ENCODE results near the gene METTL24.

METTL24 gene, protein sequence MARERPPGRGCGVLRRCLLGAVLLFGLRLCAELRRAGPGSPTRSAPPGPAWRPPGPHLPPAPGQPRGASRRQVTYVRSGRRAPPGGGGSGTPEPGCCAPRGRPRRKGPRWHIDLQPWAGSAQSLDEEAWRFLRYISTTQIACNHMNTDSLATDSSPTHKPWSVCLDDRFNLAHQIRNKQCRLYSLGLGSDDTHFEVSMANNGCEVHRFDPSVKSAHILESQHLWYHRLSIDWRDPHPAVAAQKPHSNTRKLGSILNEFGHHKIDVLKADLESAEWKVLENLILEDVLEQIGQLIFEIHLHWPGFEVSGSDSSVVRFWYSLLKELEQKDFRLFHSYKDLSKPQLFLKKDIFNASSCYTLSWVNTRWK

DNA sequence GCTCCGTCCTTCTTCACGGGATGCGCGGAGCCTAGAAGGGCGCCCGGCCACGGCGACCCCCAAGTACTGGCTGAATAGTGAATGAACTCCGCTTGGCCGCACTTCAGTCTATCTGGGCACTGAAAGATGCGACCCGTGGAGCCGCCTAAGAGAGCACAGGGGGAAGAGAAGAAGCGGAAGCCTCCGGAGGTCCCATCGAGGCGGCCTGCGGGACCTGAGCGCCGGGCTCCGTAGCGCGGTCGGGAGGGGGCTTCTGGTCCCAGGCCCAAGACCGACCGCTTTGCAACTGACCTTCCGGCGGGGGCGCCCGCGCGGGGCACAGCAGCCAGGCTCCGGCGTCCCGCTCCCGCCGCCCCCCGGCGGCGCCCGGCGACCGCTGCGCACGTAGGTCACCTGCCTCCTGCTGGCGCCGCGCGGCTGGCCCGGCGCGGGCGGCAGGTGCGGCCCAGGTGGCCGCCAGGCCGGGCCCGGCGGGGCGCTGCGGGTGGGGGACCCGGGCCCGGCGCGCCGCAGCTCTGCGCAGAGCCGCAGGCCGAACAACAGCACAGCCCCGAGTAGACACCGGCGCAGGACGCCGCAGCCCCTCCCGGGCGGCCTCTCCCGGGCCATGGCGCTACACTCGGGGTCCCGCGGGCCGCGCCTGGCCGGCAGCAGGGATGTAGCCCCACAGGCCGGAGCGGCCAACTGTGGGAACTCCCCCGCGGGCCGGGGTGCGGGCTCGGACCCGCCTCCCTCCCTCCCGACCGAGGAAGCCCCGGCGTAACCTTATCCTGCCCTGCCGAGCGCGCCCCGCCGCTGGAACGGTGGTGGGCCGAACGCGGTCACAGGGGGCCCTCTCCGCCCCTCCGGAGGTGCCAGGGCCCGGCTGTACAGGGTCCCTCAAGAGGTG lies at the start of gene METTL24:
TSS of gene METTL24 (minus strand) at position 686 of the 889 bp plus-strand sequence. CDS start at position 609, 77 bp downstream.
- DNase-seq = peak in 1 of 2 donors; percentile 3

DNA sequence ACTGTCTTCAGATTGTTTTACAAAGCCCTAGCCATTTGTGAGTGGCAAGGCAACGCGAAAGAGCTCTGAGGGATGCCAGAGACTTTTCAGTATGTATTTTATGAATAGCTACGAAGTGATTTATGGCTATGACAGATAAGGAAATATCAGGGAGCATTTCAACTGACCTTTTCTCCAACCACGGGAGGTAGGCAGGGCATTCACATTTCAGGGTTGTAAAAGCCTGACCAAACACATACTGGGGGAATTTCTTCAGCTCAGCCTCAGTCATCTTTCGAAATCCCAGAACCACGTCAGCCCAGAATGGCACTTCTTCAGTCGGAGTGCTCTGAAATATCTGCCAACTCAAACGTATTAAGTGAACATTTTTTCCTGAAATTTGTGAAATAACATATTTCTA lies 46.5 kb upstream of the METTL24 start:
- DNase-seq = no peak

DNA sequence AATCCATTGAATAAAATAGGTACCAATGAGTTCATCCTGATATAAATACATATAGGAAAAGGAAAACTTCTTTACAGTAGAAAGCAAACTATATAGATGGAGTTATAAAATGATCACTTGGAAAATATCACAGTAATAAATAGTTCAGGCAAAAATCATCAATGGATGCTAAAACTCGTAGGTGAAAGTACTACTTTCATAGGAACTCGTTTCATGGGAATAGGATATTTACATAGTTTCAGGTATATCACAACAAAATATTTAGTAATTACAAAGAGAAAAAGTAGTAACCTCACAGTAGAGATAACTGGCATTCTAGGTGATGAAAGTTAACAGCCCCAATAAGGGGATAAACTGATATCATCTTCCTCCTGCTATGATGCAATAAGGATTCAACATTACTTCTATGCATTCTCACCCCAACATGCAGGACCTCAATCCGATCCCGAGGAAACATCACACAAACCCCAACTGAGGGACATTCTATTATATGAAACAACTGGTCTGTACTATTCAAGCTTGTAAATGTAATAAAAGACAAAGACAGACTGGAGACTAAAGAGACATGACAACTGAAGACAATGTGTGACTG lies 43.5 kb upstream of the METTL24 start:
- DNase-seq = no peak

DNA sequence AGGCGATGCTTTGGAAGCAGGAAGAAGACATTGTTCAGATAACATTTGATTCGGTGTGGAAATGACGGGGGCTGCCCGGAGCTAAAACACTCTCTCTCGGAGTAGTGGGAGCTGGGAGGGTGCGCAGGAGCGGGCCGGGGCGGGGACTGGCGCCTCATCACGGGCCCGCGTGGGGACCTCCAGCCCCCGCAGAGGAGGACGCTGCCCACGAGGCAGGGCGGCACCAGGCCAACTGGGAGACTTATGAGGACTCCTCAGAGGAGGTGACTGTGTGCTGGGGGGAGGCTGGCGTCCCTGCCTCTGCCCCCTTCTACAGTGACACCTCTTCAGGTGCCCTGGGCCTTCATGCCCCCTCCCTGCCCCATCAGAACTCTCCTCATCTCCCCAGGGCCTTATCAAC lies 42.1 kb upstream of the METTL24 start:
- no peak for DNase-seq

DNA sequence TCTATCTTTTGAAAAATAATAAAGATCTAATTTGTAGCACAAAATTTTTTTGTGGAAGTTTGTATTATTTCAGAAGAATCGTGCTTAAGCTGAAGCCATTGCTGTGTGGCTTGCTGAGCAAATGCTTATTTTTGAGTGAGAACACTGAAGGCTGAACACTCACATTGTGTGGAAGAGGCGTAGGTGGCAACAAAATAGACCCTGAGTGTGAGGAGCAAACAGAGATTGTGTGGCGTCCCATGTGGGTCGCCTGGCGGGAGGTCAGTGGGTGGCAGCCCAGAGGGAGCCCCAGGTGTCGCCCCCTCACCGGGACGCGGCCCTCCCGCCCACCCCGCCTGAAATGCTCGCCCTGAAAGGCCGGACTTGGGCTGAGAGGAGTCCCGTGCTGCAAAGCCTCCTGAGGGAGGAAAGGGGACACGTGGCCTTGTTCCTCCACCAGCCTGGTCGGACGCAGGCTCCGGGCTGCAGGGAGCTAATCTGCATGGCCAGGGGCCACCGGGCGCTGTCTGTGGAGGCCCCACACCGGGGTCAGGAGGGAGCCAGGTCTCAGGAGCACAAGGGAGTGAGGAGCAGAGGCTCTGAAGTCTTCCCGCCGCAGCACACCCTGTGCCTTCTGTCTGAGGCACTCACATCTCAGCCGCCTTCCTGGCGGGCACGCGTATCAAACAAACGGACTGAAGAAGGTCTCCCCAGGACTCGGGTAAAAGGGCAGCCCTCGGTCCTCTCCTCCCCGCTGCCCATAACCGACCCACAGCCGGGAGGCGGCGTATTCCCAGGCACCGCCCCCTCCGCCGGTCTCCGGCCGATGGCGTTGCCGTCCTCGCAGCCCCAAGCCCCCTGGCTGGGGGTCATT lies 41.3 kb upstream of the METTL24 start:
- DNase-seq = no peak

DNA sequence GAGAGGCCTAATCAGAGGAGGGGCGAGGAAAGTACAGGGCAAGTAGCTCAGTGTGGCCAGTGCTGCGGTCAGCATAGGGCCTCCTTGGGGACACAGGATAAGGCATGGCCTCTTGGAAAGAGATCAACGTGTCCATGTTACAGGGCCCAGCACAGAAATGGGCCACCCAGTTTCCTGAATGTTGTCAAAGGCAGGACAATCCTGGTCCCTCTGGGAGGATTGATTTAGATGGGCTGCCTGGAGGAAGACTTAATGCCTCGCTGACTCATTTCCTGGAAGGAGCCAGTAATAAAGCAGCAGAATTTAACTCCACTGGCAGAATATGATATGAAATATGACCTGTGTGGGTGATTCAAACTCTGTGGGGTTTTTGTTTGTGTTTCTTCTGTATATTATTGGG lies 40.6 kb upstream of the METTL24 start:
- no peak for DNase-seq

DNA sequence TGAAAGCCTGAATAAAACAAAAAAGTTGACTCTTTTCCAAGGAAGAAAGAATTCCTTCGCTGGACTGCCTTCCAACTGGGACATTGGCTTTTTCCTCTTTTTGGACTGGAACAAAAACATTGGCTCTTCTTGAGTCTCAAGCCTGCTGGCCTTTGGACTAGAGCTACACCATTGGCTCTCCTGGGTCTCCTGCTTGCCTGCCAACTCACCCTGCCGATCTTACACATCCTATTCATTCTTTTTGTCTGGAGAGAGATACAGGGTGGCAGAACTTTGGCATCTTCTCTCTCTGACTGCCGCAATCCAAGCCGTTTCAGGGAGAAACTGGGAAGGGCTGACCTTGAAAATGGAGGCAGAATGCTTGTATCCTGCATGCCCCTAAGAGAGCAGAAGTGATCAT lies 37.1 kb upstream of the METTL24 start:
- DNase-seq = no peak

DNA sequence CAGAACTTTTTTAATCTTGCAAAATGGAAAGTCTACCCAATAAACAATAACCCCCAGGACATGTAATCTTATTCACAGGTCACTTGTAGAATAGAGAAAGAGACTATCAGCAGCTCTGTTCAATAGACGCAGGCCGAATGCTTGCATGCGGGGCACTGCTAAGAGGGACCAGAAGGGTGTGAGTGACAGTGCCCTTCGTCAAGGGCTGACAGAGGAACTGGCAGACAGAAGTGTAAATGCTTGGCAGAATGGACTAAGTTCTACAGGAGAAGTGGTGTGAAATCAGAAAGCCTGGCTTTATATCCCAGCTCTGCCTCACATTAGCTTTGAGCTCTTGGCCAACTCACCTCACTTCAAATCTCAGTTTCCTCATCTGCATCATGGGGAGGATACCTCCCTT lies 36.3 kb upstream of the METTL24 start:
- no peak for DNase-seq

DNA sequence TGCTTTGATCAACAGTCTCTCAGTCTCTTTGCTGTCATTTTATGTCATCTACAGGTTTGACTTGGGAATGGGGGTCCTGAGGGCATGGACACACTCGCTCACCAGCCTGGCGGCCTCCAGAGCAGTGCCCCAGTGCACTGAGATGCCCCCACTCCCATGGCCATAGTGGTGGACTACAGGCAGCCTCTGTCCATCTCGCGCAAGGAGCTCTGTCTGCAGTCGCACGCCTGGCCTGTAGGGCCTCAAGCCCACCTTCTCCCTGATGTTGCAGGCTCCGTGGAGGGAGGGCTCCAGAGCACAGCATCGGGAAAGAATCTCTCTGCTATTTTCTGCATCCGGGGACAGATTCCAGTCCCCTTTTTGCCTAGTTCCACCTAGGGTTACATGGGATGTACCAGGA lies 34.6 kb upstream of the METTL24 start:
- DNase-seq = no peak

DNA sequence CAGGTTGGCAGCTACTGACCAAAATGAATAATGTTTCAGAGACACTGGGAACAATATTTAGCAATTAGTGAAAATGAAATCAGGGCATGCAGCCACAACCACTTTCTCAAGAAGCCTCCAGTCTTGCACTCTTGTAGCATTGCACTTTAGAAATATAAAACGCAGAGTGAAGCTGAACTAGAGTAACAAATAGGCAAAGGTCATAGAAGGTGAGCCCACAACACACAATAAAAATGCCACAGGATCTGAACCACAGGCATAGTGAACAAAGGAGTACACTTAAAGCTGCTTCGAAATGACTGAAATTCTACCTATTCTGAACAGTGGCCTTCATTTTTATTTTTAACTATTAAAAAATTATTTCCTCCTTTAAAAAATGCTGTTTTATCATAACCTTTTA lies 32.3 kb upstream of the METTL24 start:
- DNase-seq = no peak

DNA sequence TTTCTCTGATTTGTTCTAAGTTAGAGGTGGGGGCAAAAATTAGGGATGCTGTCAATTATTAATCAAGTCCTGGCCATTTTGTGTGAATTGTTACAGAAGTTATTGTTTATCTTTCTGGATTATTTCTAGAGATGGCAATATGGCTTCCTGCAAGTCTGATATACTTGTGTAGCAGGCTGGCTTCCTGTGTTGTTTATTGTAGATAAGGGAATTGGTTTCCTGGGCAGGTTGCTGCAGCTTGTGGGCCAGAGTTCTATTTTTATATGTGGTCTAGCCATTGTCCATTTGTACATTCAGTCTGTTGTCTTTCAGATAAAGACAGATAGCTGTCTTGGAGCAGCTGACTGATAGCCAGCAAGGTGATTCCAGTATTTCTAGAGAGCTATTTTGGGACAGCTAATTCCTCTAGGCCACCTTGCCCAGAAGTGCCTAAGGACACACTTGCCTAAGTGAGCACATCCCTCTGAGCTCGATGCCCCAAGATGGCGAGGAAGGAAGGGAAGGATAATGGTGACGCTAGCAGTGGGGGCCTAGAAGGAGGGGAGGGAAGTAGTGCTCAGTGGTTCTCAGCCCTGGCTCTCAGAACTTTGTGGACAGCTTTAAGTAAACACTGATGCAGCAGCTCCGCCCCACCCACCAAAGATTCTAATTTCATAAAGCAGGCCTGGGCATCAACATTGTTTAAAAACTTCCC lies 31.7 kb upstream of the METTL24 start:
- no peak for DNase-seq

DNA sequence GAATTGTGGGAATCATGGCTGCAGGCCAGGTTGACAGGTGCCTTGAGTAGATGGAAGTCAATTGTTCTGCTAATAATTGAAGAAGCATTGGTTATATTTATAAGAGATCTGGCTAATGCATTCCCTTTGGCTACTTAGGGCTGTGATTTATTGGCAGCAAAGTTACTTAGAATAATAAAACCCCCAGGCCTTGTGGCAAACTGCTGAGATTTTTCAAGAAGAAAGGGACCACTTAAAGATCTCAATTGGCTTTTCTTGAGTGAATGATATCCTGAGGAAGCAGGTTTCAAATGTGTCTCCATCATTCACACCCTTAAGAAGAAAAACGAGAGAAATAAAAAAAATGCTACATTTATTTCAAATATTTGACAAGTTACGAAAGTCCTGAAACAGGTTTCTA lies 29.8 kb upstream of the METTL24 start:
- no peak for DNase-seq

DNA sequence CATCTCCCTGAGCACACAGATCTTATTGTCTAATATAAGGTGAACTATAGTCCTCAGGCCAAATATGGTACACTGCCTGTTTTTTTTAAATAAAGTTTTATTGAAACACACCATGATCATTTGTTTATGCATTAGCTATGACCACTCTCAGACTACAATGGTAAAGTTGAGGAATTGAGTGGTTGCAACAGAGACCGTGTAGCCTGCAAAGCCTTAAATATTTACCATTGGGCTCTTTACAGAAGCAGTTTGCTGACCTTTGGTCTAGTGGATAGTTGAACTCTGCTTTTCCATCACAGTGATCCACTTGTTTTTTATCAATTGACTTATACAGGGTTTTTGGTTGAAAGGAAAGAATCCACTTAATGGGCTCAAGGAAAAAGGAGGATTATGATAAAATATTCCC lies 27.3 kb upstream of the METTL24 start:
- no peak for DNase-seq

DNA sequence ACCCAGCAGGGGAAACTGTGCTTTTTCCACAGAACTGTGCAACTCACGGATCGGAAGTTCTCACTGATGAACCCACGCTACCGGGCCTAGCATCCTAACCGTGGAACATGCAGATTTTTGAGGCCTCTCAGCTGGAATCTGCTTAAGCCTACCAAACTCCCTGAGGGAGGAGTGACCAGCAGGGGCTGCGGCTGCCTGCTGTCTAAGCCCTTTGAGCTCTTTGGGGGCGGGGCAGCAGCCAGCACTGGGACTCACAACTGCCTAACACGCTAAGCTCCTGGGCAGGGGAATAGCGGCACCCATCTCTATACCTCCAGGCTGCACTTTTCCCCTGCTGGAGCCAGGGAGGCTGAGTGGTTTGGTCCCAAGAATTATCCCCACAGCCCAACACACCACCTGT lies 20.4 kb upstream of the METTL24 start:
- DNase-seq = no peak

DNA sequence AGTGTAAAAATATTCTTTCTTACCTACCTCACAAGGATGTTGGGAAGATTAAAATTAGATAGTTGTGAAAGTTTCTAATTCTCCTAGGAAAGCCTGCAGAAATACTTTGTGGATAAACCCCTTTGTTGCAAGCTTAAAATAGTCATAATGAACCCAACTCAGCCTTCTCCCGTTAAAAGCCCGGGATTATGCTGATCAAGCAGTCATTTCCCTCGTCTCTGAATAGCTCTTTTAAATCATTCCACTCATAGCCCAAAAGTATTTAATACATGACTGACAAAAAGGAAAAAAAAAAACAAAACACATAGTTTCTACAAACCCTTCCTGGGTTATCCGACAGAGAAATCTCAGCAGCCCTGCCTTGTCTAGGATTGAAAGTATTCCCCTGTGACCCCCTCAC lies 10.9 kb upstream of the METTL24 start:
- DNase-seq = no peak

DNA sequence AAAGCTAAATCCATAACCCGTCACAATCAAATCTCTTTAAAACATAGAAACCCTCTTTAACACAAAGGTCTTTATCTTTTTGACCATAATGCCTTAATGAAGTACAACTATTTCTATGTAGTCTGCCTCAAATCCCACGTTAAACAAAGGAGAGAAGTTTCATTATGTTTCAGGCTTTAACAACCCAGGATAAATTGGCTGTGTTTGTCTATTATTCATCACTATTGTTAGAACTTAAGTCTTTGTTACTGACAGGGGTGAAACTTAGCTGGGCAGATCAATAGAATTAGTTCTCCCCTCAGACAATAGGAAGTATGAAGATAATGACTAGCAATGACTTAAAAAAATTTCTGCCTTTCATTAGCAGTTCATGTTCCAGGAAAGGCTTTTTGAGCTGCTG lies 10.1 kb upstream of the METTL24 start:
- no peak for DNase-seq

DNA sequence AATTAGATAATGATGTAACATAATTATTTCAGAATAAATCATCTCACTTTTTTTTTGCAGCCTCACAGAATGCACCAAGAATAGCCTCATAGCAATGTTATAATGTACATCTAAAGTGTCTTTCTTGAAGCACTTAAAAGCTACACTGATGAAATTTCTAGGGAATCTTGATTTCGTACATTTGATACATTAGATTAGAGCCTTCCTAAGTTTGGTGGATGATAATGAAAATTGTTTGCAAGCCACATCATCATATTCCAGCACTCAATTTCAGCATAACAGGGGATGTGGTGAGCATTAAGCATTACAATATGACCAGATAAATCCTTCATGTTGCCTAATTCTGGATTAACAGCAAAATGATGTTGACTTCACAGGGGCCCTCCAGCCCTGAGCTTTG lies 9.7 kb upstream of the METTL24 start:
- no peak for DNase-seq

DNA sequence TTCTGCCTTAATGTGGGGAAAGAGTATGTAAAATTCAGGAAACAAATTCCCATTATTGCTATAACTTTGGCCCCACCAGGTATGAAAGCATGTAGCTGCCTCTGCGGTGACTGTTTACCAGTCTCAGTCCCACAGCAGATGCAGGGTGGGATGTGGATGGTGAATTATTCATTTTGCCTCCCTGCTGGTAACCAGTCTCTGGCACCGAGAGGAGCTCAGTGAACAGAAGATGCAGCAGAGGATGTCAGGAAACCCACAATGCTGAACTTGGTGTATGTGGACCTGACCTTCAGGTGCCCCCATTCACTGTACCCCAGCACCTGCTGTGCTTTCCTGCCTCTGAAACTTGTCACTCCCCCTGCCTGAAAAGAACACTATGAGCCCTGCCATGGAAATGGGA lies 8.8 kb upstream of the METTL24 start:
- DNase-seq = no peak

DNA sequence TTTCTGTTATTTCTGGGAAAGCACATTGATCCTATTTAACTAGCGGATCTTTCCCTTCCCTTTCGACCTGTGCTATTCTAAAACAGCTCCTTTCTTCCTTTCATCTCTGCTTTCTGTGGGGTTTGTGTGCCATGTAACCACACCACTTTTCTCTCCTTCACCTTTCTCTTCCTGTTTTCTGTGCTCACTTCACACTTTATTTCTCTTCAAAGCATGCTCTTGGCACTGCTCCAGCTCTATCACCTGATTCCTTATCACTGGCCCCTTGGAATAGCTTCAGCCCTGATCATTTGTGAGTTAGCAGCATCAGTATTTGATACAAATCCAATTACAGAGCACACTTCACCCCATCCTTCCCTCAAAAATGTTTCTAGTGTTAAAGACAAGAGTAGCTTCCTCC lies 8.1 kb upstream of the METTL24 start:
- DNase-seq = no peak

DNA sequence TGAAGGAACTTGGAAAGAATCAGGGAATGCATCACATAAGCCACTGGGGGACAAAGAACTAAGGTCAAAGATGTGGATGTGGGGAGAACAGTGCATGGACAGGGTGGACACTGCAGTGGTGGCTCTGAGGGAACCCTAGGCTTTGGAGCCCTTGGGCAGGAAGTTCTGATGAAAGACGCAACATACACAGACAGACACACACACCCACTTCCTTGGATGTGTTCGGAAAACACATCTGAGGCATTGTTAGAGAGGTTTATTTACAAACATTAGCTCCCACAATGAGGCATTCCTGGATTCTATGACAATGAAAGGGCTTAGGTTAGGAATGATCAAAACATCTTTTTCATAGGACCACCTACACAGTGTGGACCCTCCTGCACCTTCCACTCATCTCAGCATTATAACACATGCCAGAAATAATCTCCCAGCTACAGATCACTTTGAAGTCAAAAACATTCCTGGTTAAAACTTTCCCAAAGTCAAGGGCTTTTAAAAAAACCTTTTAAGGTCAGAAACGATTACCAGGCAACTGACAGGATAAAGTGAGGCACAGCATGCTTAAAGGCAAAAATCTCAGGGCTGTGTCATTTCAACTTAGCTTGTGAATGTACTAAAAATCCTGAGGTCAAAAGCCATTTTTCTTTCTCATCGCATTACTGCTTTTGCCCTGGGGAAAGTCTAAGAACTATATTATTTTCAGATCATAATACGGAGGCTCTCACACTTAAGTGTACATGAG lies 6.4 kb upstream of the METTL24 start:
- no peak for DNase-seq

DNA sequence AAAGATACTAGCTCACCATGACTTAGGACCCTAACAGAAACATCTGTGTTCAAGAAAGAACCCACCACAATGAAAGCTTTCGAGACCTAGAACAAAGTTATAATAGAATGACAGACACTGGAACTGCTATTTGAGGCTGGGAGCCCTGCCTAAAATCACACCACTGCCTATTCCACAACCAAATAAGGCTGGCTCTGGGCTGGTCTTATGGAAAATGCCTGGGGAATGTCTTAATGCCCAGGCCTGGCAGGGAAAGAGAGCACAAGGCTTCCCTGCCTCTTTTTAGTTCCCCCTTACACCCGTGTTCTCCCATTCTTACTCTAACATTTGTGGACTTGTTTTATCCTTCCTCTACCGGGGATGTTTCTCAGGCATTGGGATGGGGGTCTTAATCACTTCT lies 5.6 kb upstream of the METTL24 start:
- DNase-seq = no peak

DNA sequence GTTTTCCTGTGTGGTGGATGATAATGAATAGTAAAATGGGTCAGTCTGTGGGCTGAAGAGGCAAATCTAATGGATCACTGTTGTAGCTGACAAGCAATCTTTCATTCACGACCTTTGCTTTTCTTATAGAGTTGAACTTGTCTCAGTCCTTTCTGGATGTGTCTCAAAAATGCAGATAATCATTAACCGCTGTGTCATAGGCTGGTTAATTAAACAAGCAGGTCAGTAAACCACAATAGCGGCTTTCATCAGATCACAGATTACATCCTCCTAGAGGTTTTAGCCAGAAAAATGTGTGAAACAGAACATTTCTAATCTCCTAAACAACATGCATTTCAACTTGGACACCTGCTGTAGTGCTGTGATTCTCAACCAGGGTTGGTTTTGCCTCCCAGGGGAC lies 2.5 kb upstream of the METTL24 start:
- no peak for DNase-seq
